HG03045 (cell line): Measurements from ENCODE around the gene GALNT18.

Source experiments
- ATAC-seq: cut with Tn5 transposase; IDR thresholded peaks from one replicate; pipeline ENCODE4 v1.9.1; 2021; ENCODE audit warnings: mild to moderate bottlenecking, moderate library complexity; ENCODE audit not compliant: unreplicated experiment

Gene GALNT18

DNA sequence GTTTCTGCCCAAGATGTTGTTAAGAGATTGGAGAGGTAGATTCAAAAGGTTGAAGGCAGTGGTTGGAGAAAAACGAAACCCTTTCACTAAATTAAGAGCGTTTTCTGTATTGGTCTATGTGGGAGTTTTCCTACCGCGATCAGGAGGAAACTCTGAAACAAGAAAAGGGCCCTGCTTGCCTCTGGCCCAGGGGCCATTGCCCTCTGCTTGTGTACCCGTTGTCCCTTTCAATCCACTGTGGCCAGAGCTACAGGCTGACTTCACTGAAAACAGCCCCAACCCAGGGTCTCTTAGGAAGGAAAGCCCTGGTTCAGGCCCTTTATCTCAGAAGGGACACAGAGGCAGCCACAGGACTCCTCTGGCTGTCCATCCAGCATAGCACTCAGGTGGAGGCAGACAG, 367.8 kb downstream of the GALNT18 start:
- no peak for ATAC-seq

DNA sequence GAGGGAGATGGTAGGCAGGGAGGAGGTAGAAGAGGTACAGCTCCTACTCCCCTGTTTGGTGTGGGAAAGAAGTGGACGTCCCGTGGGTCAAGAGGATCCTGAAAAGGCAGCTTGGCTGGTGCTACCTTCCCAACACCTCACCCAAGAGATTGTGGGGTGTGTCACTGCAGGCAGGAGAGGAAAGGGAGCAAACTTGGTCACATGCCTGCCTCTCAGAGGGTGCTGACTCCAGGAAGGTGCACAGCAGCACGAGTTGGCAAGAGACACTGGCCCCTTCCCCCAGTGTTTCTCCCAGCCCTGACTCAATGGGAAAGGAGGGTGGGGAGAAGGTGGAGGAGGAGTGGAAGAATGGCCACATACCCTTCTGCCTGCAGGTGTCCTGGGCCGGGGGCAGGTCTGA, 368.3 kb downstream of the GALNT18 start:
- ATAC-seq = no peak

DNA sequence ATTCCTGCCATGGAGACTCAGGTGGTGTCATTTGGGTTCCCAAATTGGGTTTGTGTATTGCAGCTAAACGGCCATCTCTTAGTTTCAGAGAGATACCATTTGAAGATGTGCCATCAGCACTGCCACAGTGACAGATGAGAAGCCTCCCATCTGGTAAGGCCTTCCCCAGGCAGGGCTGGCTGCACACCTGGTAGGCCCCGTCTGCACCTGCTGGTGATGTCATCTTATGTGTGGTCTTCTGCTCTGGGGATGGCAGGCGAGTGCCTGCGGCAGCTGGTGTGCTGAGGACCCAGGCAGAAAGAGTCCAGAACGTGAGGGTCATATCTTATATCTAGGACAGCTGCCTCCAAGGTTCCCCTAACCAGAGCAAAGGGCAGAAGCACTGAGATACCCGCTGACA, 369.4 kb downstream of the GALNT18 start:
- ATAC-seq = no peak

DNA sequence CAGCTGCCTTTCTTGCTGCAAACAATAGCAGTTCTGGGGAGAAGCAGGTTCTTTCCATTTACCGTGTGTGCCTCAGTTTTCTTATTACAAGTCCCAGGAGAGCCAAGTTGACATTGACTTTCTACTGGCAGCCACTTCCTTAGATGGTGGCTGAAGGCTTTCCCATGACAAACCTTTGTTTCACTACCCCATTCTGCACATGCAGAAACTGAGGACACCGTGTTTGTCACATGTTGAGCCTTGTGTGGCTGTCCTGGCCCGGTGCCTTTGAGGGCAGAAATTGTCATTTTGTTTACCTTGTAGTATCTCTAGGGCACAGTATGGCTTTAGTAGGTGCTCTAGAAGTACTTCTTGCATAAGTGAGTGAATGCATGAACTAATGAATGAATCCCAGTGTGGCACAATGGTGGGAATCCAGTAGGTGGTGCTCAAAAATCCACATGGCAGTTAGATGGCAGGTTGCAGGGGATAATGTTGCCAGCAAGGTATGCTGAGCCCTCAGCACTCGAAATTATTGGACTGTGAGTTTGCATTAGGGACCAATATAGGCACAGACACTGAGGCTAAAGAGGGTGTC, 370.3 kb downstream of the GALNT18 start:
- no peak for ATAC-seq

DNA sequence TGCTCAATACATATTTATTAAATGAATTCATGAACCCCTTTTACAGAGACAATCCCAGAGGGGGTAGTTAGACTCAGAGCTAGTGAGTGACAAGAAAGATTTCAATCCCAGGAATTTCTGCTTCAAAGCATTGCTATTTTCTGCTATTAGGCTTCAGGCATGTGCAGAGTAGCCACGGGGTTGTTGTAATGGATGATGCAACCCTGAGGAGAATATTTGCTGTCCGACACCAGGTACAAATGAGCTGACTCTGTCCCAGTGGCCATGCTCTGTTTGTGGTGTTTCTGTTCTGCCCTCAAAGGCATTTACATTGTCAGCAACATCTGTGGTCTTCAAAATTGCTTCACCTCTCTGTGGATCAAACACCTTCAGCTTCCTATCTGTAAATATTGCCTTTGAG, 371.3 kb downstream of the GALNT18 start:
- no peak for ATAC-seq

DNA sequence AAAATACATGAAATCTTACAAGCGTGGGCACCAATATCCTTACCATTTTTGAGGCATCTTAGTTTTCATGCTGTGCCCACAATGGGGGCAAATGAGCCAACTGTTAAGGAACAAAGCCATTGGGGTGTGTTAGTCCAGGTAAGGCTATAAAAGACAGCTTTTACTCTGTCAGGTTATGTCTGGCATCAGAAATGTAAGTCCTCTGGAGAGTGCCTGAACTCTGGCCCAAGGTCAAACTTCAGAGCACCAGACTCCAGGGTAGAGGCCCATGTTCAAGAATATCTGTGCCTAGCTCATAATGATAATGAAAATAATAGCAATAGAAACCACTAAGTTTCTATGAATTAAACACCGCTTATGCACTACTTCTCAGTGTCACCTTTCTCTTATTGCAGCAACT, 374.2 kb downstream of the GALNT18 start:
- no peak for ATAC-seq

DNA sequence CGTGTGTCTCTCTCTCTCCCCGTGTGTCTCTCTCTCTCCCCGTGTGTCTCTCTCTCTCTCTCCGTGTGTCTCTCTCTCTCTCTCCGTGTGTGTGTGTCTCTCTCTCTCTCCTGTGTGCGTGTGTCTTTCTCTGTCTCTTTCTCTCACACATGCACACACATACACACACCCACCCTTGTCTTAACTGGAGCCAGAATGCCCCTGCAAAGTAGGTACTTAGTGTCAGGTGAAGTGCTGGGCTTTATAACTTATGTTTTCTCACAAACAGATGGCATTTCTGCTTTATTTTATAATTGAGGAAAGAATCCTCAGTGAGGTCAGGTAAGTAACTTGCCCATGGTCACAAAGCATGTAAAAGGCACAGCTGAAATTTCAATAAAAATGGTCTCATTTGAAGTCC, 374.7 kb downstream of the GALNT18 start:
- ATAC-seq = no peak

DNA sequence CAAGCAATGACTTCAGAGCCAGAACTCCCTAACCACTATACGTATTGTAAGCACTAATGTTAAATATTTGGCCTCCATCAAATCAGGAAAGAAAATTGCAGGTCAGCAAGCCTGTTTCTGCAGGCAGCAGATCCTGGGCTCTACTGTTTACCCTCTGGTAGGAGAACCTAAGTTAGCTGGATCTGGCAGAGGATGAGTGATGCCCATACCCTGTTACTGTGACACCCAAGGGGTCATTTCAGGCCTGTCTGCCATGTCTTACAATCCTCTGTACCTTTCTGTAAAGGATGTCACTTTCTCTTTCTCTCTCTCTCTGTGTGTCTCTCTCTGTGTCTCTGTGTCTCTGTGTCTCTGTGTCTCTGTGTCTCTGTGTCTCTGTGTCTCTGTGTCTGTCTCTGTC, 375.6 kb downstream of the GALNT18 start:
- ATAC-seq = no peak

DNA sequence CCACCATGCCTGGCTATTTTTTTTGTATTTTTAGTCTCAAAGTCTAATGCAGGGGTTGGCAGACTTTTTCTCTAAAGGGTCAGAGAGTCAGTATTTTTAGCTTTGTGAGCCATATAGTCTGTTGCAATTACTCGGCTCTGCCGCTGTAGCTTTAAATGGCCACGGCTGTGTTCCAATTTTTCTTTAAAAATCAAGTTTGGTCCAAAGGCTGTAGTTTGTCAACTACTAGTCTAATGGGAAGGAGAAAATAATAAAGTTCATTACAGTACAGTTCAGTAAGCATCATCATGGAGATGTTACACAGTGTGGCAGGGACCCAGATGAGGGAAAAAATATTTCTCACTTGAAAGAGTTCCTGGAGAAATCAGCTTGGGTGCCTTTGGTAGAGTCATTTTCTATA, 376.4 kb downstream of the GALNT18 start:
- no peak for ATAC-seq

DNA sequence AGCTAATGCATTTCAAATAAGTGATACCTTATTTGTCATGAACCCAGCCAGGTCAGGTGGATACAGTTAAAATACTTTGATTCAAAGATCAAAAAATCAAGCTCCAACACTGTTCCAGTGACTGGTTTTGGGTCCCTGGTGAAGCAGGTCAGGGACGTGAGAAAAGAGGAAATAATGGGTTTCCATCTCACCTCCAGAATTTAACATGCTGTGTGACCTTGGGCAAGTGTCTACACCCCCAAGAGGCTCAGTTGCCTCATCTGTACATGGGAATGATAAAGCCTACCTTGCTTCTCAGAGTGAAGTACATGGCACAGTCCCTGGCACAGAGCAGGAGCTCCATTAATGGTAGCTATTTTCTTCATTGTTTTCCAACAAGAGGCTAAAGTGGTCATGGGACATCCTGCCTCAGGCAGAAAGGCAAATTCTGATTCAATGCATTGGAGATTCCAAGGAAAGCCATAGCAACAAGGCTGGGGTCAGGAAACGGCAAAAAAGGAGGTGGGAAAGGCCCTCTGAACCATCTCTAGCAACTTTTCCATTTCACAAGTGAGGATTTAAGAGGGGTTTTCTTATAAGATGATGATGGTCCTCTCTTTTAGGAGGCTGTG, 377.2 kb downstream of the GALNT18 start:
- no peak for ATAC-seq

DNA sequence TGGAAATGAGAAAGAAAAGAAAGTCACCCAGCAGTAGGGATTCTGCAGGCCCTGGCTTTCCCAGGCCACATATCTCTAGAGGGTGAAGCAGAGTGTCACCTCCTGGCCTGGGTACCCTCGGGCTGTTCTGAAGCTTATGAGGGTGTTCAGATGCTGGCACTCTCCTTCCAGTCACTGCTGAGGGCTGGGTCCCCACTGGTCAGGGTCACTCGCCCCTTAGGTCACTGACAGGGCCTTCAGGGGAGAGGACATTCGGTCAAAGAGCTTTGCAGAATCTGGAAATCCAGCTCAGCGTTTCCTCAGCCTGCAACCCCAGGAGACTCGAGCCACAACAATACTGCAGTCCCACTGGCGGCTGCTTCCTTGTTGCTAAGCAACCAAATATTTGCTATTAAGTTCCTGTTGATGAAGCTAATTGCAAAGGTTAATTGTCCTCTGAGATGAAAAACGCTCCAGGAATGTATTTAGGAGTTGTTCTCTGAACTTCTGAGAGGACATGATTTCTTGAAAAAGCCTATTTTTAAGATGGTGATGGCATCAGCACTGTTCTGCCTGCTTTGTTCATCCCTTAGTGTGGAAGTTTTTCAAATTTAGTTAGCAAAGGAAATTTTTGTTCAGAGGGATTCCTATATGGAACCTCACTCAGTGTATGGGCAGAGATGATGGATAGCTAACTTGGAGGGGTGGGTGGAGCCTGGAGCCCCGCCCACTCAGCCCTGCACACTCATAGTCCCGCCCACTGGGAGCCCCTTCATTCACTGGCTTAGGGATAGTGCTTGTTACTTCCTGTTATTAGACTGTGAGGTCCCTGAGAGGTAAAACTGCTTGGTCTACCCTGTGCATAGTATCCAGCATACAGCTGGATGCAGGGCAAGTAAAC, 378.0 kb downstream of the GALNT18 start:
- ATAC-seq = no peak

DNA sequence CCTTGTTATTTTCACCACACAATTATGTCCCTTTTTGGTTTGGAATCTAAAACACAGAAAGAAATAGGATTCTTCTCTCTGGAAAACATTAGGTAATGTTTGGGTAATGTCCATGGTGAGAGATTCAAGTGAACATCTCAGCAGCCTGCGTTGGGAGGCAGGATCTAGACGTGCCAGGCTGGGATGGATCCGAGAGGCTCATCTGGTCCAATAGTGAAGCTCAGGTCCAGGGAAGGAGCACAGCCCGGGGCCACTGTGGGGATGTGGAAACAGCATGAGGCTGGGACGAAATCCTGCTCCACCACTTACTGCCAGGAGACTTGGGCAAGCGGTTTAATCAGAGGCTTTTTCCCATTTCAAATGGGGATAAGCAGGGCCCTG, 378.6 kb downstream of the GALNT18 start:
- ATAC-seq = no peak

DNA sequence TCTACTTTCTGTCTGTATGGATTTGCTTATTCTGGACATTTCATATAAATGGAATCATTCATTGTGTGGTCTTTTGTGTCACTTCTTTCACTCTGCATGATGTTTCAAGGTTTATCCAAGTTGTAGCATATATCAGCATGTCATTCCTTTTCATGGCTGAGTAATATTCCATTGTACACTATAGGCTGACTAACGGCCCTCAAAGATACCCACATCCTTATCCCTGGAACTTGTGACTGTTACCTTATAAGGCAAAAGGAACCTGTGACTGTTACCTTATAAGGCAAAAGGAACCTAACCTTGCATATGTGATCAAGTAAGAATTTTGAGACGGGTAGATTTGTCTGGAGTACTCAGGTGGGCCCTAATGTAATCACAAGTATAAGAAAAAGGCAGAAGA, 380.5 kb downstream of the GALNT18 start:
- no peak for ATAC-seq

DNA sequence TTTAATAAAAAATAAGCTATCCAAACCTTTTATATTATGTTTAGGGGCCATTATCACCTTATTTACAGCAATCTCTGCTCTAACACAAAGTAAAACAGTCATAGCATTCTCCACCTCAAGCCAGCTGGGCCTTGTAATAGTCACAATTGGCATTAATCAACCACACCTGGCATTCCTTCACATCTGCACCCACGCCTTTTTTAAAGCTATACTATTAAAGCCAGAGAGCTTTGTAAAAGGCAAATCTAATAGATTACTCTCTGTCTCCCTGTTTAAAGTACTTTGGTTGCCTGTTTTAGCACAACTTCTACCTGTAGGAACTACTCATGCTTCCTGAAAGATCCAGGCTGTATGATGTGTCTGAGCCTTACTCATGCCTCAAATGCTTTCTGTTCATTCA, 381.8 kb downstream of the GALNT18 start:
- no peak for ATAC-seq

DNA sequence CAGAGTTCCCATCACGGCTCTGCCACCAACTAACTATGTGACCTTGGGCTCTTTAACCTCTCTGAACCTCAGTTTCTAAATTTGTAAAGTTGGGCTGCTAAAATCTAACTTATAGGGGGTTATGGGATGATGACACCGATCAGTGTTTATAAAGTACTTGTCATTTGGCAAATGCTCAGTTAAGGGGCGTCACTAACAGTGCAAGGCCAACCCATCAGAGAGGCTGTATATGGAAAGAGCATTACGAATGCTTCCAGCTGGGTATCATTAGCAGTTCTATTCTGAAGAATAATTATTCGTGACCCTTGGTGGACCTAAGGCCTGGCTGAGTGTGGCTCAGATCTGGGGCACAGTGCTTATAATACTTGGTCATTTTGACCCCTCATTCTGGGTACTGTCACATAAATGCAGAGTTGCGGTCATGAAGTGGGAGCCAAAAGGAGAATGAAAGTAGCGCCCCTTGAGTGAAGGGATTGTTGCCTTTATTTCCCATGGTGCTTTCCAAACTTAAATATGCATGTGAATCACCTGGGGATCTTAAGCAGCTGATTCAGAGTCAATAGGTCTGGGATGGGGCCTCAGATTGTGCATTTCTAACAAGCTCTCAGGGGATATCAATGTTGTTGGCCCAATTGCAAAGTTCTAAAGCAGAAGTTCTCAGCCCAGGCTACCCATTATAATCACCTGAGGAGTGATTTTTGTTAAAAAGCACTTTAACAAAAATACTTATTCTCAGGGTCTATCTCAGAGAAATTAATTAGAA, 384.6 kb downstream of the GALNT18 start:
- ATAC-seq = no peak

DNA sequence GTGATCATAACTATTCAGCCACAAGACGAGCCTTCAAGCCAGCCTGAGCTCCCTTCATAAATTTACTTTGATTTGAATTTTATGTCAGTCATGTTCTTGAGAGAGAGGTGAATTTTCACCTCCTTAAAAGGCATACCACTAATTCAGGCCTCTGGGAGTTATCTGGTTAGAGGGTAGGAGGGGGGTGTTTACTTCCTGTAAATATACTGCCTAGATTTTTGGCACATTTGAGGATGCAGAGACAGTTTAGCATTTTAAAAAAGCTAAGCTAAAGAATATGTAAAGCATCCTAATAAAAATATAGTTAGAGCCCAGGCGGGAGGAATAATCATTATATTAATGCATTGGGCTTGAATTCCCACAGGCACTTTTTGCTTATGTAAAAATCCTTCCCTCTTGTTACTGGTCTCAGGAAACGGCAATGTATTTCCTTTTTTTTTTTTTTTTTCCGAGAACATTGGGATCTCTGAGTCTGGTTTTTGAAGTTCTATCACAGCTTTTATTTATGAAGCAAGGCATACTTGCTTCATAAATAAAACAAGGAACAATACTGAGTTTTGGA, 385.2 kb downstream of the GALNT18 start:
- no peak for ATAC-seq

DNA sequence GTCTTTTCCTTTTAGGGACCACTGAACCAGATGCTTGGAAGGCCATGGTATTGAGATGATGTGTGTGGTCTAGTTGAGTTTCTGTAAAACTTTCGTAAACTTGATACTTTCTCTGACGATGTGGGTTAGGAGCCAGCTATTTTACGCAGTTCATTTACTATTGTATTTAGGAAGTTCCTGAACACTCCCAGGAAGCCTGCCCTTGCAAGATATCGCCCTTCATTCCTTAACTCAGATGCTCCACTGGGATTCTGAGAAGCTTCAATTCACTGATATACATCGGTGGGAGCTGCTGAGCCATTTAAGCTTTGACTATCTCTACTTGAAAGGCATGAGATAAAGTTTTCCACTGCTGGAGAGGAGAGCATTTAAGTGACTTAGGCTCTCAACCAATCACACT, 390.0 kb downstream of the GALNT18 start:
- no peak for ATAC-seq

DNA sequence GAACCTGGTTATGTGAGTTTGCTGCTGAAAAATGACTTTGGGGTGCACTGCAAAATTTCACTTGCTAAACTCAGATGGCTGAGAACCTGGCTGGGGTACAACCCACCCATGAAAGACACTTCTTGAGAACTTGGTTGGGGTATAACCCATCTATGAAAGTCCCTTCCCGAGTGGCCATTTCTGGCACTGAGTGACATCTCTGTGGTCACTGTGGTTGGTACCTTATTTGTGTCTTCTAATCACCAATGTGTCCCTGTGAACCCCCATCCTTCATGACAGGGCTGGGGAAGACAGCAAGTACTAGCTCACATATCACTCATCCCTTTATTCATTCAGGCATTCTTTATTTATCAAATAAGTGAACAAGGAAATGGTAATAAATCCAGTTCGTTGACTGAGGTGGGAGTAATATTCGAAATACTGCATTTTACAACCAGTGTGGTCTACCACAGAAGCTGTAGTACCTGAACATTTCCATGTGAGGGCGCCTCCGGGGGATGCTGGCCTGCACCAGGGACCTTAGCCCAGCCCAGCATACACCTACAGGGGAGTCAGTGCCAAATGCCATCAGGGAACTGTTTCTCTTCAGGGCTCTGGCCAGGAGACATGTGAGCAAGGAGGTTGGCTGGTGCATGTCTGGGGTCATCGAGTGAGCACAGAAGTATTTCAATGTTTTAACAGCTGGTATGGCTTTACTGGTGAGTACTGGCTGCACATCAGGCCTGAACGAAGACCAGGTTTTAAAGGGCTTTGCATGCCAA, 390.8 kb downstream of the GALNT18 start:
- ATAC-seq = no peak

DNA sequence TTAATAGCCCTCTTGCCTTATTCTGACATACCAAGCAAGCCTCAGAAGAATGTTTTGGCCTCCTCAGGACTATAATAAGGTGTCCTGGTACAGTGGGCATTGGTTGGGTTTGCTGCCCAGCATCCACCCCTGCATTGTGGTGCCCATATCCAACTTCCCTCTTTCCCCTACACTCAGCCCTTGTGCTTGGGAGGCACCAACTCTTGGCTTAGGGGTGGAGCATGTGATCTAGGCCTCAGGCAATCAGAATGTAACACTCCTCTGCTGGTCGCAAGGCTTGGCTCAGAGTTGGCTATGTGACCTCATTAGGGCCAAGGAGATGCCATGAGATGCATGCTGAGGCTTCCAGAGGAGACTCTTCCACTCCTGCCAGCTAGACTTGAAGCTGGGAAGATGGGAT, 391.7 kb downstream of the GALNT18 start:
- ATAC-seq = no peak

DNA sequence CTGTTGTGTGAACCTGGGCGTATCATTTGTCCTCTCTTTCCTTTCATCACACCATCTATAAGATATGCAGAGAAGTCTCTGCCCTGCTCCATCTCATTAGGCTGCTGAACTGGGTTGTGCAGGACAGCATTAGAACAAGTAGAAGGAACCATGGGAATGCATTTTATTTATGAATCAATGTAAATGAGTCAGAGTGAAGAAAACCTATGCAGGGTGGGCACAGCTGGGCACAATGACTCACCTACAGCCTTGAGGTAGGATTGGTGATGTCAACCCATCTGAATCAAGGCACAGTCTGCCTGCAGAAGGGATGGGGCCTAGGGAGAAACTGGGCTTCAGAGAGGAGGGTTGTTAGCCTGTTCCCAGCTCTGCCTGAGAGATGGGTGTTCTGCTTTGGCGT, 392.2 kb downstream of the GALNT18 start:
- ATAC-seq = no peak
